ENCODE results near the gene PRDM8.

The PRDM8 gene

GRCh38 chr4:80207172-80207583, 9.9 kb downstream of the PRDM8 start:
- FAIRE-seq (no peak), DNase-seq (ENCODE audit: insufficient read length, low spot score) (no peak)
- TF ChIP-seq CTCF (IDR thresholded peaks at IDR 0.05; ENCODE audit: insufficient read depth, missing control alignments): no peak

DNA sequence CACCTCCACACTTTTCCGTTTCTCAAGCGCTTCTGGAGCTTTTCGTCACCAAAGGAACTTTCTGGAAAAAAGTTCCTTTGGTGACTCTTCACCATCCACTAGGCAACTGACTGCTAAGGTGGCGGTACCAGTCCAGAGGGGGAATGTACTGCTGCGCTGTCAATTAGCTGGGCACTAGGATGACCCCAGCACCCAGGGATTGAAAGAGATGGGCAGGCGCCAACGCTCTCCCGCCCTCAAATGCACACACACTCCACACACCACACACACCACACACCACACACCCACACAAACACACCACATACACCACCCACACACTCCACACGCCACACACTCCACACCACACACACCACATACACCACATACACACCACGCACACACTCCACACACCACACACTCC, 10.4 kb downstream of the PRDM8 start:
- FAIRE-seq (no peak), DNase-seq (ENCODE audit: insufficient read length, low spot score) (no peak)
- TF ChIP-seq CTCF (IDR thresholded peaks at IDR 0.05; ENCODE audit: insufficient read depth, missing control alignments): no peak

- DNase-seq (ENCODE audit: insufficient read length, low spot score) (no peak), FAIRE-seq (no peak)
- no peak for TF ChIP-seq CTCF (IDR thresholded peaks at IDR 0.05; ENCODE audit: insufficient read depth, missing control alignments)
Measured at GRCh38 chr4:80208610-80209339, 11.5 kb downstream of the PRDM8 start.

GRCh38 chr4:80209340-80209701, 12.0 kb downstream of the PRDM8 start:
- DNase-seq (ENCODE audit: insufficient read length, low spot score) (no peak), FAIRE-seq (no peak)
- TF ChIP-seq CTCF (IDR thresholded peaks at IDR 0.05; ENCODE audit: insufficient read depth, missing control alignments): no peak

- DNase-seq (ENCODE audit: insufficient read length, low spot score) (no peak), FAIRE-seq (no peak)
- TF ChIP-seq CTCF (IDR thresholded peaks at IDR 0.05; ENCODE audit: insufficient read depth, missing control alignments): no peak
Measured at GRCh38 chr4:80210549-80210948, 13.2 kb downstream of the PRDM8 start.

GRCh38 chr4:80213117-80213815, 16.0 kb downstream of the PRDM8 start:
- TF ChIP-seq CTCF (IDR thresholded peaks at IDR 0.05; ENCODE audit: insufficient read depth, missing control alignments): no peak
- FAIRE-seq: no peak
- DNase-seq (ENCODE audit: insufficient read length, low spot score): no peak

DNA sequence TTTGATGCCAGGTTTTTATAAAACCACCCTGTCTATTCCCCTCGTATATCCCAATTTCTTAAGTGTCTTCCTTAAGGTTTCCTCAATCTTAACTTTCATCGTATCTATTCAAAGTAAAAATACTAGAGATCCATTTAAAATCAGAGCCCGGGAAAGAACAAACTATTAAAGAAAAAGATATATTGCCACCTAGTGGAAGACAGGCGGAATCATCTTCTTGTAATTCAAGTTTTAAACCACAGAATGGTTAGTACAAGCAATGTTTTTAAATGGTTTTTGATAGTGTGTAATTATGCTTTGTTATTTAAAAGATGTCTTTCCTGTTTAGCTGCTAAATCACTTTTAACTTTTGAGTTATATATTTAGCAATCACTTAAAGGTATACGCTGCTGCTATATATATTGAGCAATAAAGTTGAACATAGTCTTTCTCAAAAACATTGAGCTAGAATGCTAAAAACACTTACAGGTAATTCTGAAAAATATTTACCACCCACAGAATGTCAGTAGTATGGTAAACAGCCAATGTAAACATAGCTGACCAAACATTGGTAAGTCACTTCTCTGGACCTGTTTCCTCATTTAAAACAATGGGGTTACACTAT, 18.2 kb downstream of the PRDM8 start:
- TF ChIP-seq CTCF (IDR thresholded peaks at IDR 0.05; ENCODE audit: insufficient read depth, missing control alignments): peak; percentile 75
- no peak for DNase-seq (ENCODE audit: insufficient read length, low spot score)
- peak; percentile 87 for FAIRE-seq

Measured in D721Med (cell line).